HG03066 (cell line): Measurements from ENCODE around the gene GLYR1.
A peak's percentile ranks its signal among the peaks of the same experiment; 100 is the strongest.

Experiments
- ATAC-seq: cut with Tn5 transposase; IDR thresholded peaks from one replicate; pipeline ENCODE4 v1.9.1; 2021; ENCODE audit warnings: low read depth; ENCODE audit not compliant: unreplicated experiment

GLYR1 gene

DNA sequence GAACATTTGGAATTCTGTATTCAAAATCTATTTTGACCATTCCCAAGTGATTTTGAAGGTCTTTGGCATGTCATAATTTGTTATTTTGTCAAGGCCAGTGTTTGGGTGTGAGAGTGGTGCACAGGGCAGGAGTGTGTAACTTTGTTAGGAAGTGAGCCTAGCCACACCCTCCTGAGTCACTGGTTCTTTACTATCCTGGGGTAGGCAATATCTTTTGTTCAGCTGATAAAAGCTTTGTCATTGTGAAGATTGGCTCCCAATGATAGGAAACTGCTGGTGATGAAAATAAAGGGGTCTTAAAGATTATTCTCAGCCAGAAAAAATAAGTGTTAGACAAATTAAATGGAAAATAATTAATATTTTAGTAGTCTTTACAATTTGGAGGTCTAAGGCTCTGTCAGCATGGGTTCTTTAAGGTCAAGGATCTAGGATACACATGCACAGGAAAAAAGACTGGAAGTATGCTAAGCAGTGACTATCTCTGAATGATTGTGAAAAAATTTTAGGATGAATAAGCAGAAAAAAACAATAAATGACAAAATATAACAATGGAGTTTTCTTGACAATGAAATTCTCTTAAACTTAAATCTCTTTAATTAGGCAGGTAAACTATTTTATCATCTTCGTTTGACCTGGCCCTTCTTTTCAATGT, 5.3 kb upstream of the GLYR1 start:
- ATAC-seq: no peak

DNA sequence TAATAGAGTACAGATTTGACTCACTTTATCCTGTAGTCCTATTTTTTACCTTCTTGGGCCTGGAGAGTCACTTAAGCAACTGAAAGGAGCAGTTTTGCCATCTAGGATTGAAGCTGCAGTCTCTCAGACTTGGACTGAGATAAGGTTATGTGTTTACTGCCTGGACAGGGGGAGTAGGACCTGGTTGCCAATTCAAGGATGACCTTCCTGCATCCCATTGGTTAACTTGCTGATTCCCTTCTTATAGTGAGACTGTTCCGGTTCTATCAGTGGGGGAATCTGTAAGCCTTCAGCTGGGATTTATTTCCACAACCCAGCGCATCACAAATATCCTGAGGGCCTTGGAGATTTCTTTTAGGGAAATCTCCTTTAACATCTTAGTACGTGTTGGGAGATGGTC, 3.1 kb upstream of the GLYR1 start:
- ATAC-seq: no peak

- peak; percentile 5 for ATAC-seq
Measured at GRCh38 chr16:4847774-4848587, 893 bp upstream of the GLYR1 start.

GRCh38 chr16:4846503-4846900, 586 bp downstream of the GLYR1 start:
- peak; percentile 30 for ATAC-seq

DNA sequence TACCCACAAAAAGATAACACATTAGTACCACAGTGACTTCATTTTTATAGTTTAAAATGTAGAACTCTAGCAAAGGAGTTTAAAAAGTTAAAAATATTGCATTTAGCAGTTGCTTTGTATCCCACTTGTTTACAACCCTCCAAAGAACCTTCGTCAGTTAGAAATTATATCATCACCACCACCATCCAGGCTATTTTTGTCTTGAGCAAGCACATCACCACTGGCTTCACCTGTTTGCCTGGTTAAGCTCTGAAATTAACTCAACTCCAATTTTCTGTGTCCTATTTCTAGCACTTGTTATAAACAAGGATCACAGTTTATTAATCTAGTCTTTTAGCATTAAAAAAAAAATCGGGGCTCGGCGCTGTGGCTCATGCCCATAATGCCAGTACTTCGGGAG, 6.1 kb downstream of the GLYR1 start:
- ATAC-seq: no peak

DNA sequence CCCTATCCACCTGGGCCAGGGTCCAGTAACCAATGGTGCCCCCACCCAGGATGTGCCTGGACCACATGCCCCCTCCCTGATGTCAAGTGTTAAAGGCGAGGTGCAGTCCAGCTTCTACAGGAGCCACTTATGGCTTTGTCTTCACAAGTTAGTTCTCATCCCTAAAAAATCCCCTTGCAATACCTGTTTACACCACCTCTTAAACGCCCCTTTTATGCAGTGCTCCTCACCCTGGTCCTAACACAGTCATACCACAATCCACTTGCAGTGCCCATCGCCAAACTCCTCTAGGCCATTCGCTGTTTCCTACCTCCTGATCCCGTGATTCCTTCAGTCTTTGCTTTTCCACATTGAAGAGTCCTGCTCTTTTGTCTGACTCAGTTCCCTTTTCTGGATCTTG, 7.1 kb downstream of the GLYR1 start:
- ATAC-seq: no peak

GRCh38 chr16:4837733-4838501, 9.2 kb downstream of the GLYR1 start:
- no peak for ATAC-seq

DNA sequence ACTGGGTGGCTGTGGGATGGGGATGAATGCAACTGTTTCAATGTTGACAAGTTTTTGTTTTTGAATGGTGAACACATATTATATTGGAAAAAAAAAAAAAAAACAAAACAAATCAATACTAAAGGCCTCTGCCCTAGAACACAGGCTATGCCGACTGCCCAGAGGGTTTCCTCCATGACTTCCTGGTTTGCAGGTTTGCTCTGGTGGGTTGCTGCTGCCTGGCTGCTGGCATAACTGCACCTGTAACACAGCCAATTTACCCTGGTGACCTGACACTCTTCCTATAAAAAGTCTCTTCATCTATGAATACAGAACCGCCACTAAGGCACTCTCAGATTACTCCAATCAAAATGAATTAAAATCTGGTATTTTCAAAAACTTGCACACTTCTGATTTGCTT, 10.4 kb downstream of the GLYR1 start:
- ATAC-seq: no peak

GRCh38 chr16:4833584-4833983, 13.5 kb downstream of the GLYR1 start:
- ATAC-seq: no peak

- no peak for ATAC-seq
Measured at GRCh38 chr16:4832698-4833343, 14.3 kb downstream of the GLYR1 start.

DNA sequence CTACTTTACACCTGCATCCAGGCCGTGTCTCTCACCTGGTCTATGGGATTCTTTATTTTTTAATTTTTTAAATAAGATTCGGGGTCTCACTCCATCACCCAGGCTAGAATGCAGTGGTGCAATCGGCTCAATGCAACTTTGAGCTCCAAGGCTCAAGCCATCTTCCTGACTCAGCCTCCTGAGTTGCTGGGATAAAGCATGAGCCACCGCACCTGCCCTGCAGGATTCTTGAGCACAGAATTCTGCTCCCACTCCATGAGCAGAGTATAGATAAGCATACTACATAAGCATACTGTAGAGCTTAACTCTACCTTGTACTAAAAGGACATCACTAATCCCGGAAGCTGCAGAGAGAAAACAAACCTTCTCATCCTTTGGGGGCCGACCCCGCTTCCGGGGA, 15.5 kb downstream of the GLYR1 start:
- no peak for ATAC-seq

DNA sequence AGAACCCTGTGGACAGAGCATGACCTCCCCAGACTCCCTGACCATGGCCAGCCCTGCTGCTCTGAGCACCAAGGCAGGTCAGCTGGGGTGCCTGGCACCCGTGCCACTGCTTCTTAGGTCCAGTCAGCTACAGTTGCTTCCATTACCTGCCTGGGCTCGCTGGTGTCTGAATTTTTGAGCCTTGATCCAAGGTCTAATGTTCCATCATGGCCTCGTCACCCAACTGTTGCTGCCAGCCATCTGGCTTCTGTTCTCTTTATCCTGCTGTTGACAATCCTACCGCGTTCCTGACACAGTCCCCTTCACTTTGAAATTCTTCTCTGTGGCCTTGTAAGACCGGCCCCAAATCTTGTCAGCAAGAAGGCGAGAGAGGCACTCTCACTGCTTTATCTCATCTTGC, 16.7 kb downstream of the GLYR1 start:
- ATAC-seq: no peak

- ATAC-seq: no peak
Measured at GRCh38 chr16:4828567-4829321, 18.3 kb downstream of the GLYR1 start.

- ATAC-seq: no peak
Measured at GRCh38 chr16:4826980-4827379, 20.1 kb downstream of the GLYR1 start.

DNA sequence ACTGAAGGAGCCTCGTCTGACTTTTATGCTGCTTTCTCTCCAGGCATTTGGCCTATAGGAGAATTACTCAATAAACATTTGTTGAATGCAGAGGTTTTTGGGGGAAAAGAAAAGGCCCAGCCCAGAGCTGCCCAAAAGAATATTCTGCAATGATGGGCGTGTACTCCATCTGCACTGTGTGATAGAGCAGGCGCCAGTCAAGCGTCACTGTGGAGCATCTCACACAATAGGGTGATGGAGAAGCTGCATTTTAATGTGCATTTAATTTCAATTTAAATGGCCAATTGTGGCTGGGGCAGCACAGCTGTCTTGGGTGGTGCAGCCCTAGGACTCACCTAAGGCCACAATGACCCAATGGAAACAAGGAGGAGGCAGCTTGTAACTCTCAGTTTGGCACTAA, 20.6 kb downstream of the GLYR1 start:
- ATAC-seq: no peak

- ATAC-seq: no peak
Measured at GRCh38 chr16:4825196-4825595, 21.9 kb downstream of the GLYR1 start.

- ATAC-seq: no peak
Measured at GRCh38 chr16:4820652-4821051, 26.4 kb downstream of the GLYR1 start.

- ATAC-seq: no peak
Measured at GRCh38 chr16:4814542-4815173, 32.4 kb downstream of the GLYR1 start.

GRCh38 chr16:4814046-4814445, 33.0 kb downstream of the GLYR1 start:
- ATAC-seq: no peak
